ENCODE data around the gene KCND2. TPM values are rescaled to one million over a fixed set of nuclear protein-coding genes. Genes with fewer than 3 reads are reported as not detected.
"Not testable (repeated sequence)": the region's sequence is repeated elsewhere in the genome, so short reads cannot be mapped to it uniquely, and the experiment has no call there.

KCND2 gene
- total and polyA plus RNA-seq, 5 donors, result 0.02 to 0.18 (median 0.11) TPM; not detected in 2

GRCh38 chr7:120743128-120743527 lies 470.2 kb downstream of the KCND2 start:
- intact Hi-C loops (cut with DNase I), result no loop called here
- no peak overlapping the region for H3K4me3 ChIP-seq (ENCODE audit: low read length)
- no peak for ATAC-seq
- H3K27me3 ChIP-seq (ENCODE audit: control insufficient read depth, insufficient read depth), result no peaks in the 10 kb centered on the region
- no peak overlapping the region for H3K27ac ChIP-seq (ENCODE audit: low read length)
- 87% methylated on average over 3 of the region's 3 CpGs for WGBS
- H3K9me3 ChIP-seq (ENCODE audit: control insufficient read depth, low read length), result no peaks in the 10 kb centered on the region
- no peaks in the 10 kb centered on the region for H3K4me1 ChIP-seq (ENCODE audit: control insufficient read depth, insufficient read depth, low read length)
- DNase-seq, result no peak

GRCh38 chr7:120760050-120760449 lies 487.1 kb downstream of the KCND2 start:
- intact Hi-C loops (cut with DNase I), result no loop called here
- WGBS, result 63% methylated on average over 2 of the region's 2 CpGs
- H3K9me3 ChIP-seq (ENCODE audit: control insufficient read depth, low read length), result no peaks in the 10 kb centered on the region
- H3K4me3 ChIP-seq (ENCODE audit: low read length), result no peak overlapping the region
- H3K27me3 ChIP-seq (ENCODE audit: control insufficient read depth, insufficient read depth), result no peaks in the 10 kb centered on the region
- no peak for ATAC-seq
- DNase-seq, result no peak
- H3K27ac ChIP-seq (ENCODE audit: low read length), result no peak overlapping the region
- no peaks in the 10 kb centered on the region for H3K4me1 ChIP-seq (ENCODE audit: control insufficient read depth, insufficient read depth, low read length)

GRCh38 chr7:120760851-120761250 lies 487.9 kb downstream of the KCND2 start:
- 48% methylated on average over 3 of the region's 3 CpGs for WGBS
- intact Hi-C loops (cut with DNase I), result no loop called here

GRCh38 chr7:120770206-120770605 lies 497.2 kb downstream of the KCND2 start:
- DNase-seq (no peak), ATAC-seq (no peak)
- intact Hi-C loops (cut with DNase I), result no loop called here
- Histone ChIP-seq H3K4me3 (ENCODE audit: low read length) (no peak overlapping the region), H3K9me3 (ENCODE audit: control insufficient read depth, low read length) (no peaks in the 10 kb centered on the region), H3K27me3 (ENCODE audit: control insufficient read depth, insufficient read depth) (no peaks in the 10 kb centered on the region), H3K27ac (ENCODE audit: low read length) (no peak overlapping the region), H3K4me1 (ENCODE audit: control insufficient read depth, insufficient read depth, low read length) (no peaks in the 10 kb centered on the region)
- WGBS, result 72% methylated on average over 3 of the region's 3 CpGs

More at GRCh38 chr7:120760851-120761250, 487.9 kb downstream of the KCND2 start:
- H3K4me1 ChIP-seq (ENCODE audit: control insufficient read depth, insufficient read depth, low read length), result no peaks in the 10 kb centered on the region
- H3K9me3 ChIP-seq (ENCODE audit: control insufficient read depth, low read length), result no peaks in the 10 kb centered on the region
- H3K4me3 ChIP-seq (ENCODE audit: low read length), result no peak overlapping the region
- ATAC-seq (no peak), DNase-seq (no peak)
- no peaks in the 10 kb centered on the region for H3K27me3 ChIP-seq (ENCODE audit: control insufficient read depth, insufficient read depth)
- H3K27ac ChIP-seq (ENCODE audit: low read length), result no peak overlapping the region

GRCh38 chr7:120774481-120774880 lies 501.5 kb downstream of the KCND2 start:
- no peaks in the 10 kb centered on the region for H3K4me1 ChIP-seq (ENCODE audit: control insufficient read depth, insufficient read depth, low read length)
- H3K27me3 ChIP-seq (ENCODE audit: control insufficient read depth, insufficient read depth), result no peaks in the 10 kb centered on the region
- no peak overlapping the region for H3K4me3 ChIP-seq (ENCODE audit: low read length)
- WGBS, result 75% methylated on average over 3 of the region's 3 CpGs
- ATAC-seq (no peak), DNase-seq (no peak)
- intact Hi-C loops (cut with DNase I), result no loop called here
- no peak overlapping the region for H3K27ac ChIP-seq (ENCODE audit: low read length)
- H3K9me3 ChIP-seq (ENCODE audit: control insufficient read depth, low read length), result no peaks in the 10 kb centered on the region

GRCh38 chr7:120775755-120776154 lies 502.8 kb downstream of the KCND2 start:
- no peak overlapping the region for H3K27ac ChIP-seq (ENCODE audit: low read length)
- H3K4me1 ChIP-seq (ENCODE audit: control insufficient read depth, insufficient read depth, low read length), result no peaks in the 10 kb centered on the region
- H3K9me3 ChIP-seq (ENCODE audit: control insufficient read depth, low read length), result no peaks in the 10 kb centered on the region
- no peak for DNase-seq
- ATAC-seq, result no peak
- H3K27me3 ChIP-seq (ENCODE audit: control insufficient read depth, insufficient read depth), result no peaks in the 10 kb centered on the region
- intact Hi-C loops (cut with DNase I), result no loop called here
- no peak overlapping the region for H3K4me3 ChIP-seq (ENCODE audit: low read length)

- H3K4me3 ChIP-seq (ENCODE audit: low read length); H3K27me3 ChIP-seq (ENCODE audit: control insufficient read depth, insufficient read depth); ATAC-seq; DNase-seq; intact Hi-C loops (cut with DNase I); H3K4me1 ChIP-seq (ENCODE audit: control insufficient read depth, insufficient read depth, low read length); H3K27ac ChIP-seq (ENCODE audit: low read length); H3K9me3 ChIP-seq (ENCODE audit: control insufficient read depth, low read length): not testable (repeated sequence)
- 92% methylated on average over 8 of the region's 8 CpGs for WGBS
Measured at GRCh38 chr7:120779078-120779477, 506.1 kb downstream of the KCND2 start.

GRCh38 chr7:120780451-120780850 lies 507.5 kb downstream of the KCND2 start:
- DNase-seq; intact Hi-C loops (cut with DNase I); H3K27ac ChIP-seq (ENCODE audit: low read length); H3K4me3 ChIP-seq (ENCODE audit: low read length); H3K27me3 ChIP-seq (ENCODE audit: control insufficient read depth, insufficient read depth); H3K4me1 ChIP-seq (ENCODE audit: control insufficient read depth, insufficient read depth, low read length); ATAC-seq; H3K9me3 ChIP-seq (ENCODE audit: control insufficient read depth, low read length): not testable (repeated sequence)
- 89% methylated on average over 7 of the region's 7 CpGs for WGBS

GRCh38 chr7:120780938-120781337 lies 508.0 kb downstream of the KCND2 start:
- DNase-seq, result no peak
- Histone ChIP-seq H3K27me3 (ENCODE audit: control insufficient read depth, insufficient read depth) (no peaks in the 10 kb centered on the region), H3K4me1 (ENCODE audit: control insufficient read depth, insufficient read depth, low read length) (no peaks in the 10 kb centered on the region), H3K4me3 (ENCODE audit: low read length) (no peak overlapping the region), H3K9me3 (ENCODE audit: control insufficient read depth, low read length) (no peaks in the 10 kb centered on the region), H3K27ac (ENCODE audit: low read length) (no peak overlapping the region)
- 76% methylated on average over 6 of the region's 6 CpGs for WGBS
- intact Hi-C loops (cut with DNase I), result no loop called here
- ATAC-seq, result no peak

- H3K4me1 ChIP-seq (ENCODE audit: control insufficient read depth, insufficient read depth, low read length); DNase-seq; ATAC-seq; H3K27ac ChIP-seq (ENCODE audit: low read length); H3K4me3 ChIP-seq (ENCODE audit: low read length); H3K27me3 ChIP-seq (ENCODE audit: control insufficient read depth, insufficient read depth); H3K9me3 ChIP-seq (ENCODE audit: control insufficient read depth, low read length); intact Hi-C loops (cut with DNase I): not testable (repeated sequence)
- 96% methylated on average over 10 of the region's 10 CpGs for WGBS
Measured at GRCh38 chr7:120781924-120782323, 508.9 kb downstream of the KCND2 start.

GRCh38 chr7:120783273-120783672 lies 510.3 kb downstream of the KCND2 start:
- Histone ChIP-seq H3K27me3 (ENCODE audit: control insufficient read depth, insufficient read depth) (no peaks in the 10 kb centered on the region), H3K9me3 (ENCODE audit: control insufficient read depth, low read length) (no peaks in the 10 kb centered on the region), H3K27ac (ENCODE audit: low read length) (no peak overlapping the region), H3K4me1 (ENCODE audit: control insufficient read depth, insufficient read depth, low read length) (no peaks in the 10 kb centered on the region), H3K4me3 (ENCODE audit: low read length) (no peak overlapping the region)
- WGBS, result 91% methylated on average over 6 of the region's 6 CpGs
- no peak for ATAC-seq
- no peak for DNase-seq
- intact Hi-C loops (cut with DNase I), result no loop called here

GRCh38 chr7:120783721-120784120 lies 510.7 kb downstream of the KCND2 start:
- H3K9me3 ChIP-seq (ENCODE audit: control insufficient read depth, low read length), result no peaks in the 10 kb centered on the region
- 64% methylated on average over 5 of the region's 5 CpGs for WGBS
- H3K4me3 ChIP-seq (ENCODE audit: low read length), result no peak overlapping the region
- intact Hi-C loops (cut with DNase I), result no loop called here
- no peaks in the 10 kb centered on the region for H3K4me1 ChIP-seq (ENCODE audit: control insufficient read depth, insufficient read depth, low read length)
- ATAC-seq (no peak), DNase-seq (no peak)
- no peaks in the 10 kb centered on the region for H3K27me3 ChIP-seq (ENCODE audit: control insufficient read depth, insufficient read depth)
- H3K27ac ChIP-seq (ENCODE audit: low read length), result no peak overlapping the region

Data from right cardiac atrium (tissue), 5 donors.